Breast epithelium (tissue), 3 donors: ENCODE measurements around the gene CACNA1I.

Experiments
- POLR2A ChIP-seq: fragments of 450-650 bp; IDR thresholded peaks from one replicate; pipeline ENCODE4 v1.6.1; 2016; ENCODE audit warnings: antibody characterized with exemption, mild to moderate bottlenecking, moderate library complexity
- POLR2AphosphoS5 ChIP-seq, 3 donors: sonication (generic); formaldehyde crosslinking; IDR thresholded peaks; one replicate each; pipeline ENCODE4 v1.6.1; 2017; ENCODE audit warnings: antibody characterized with exemption in 3 of 3
- TF ChIP-seq, protein P1 (sequence below), 3 donors: fragments of 450-650 bp; IDR thresholded peaks; one replicate each; pipeline ENCODE4 v1.5.1; 2016 to 2017; ENCODE audit warnings: antibody characterized with exemption in 3 of 3, mild to moderate bottlenecking in 3 of 3, moderate library complexity in 3 of 3

DNA sequence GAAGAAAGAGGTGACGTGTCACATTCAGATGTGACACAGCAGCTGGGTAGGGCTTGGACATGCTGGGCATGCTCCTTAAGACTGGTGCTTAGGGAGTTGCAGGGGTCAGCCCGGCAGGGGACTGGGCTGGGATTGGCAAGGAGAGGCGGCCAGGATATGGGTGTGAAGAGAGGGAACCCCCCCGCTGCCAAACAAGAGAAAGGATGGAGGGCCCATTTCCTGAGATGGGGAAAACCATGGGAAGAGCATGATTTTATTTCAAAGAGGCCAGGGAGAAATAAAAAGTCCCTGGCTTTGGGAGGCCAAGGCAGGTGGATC, 44.9 kb upstream of the CACNA1I start:
- TF ChIP-seq, protein P1, sequence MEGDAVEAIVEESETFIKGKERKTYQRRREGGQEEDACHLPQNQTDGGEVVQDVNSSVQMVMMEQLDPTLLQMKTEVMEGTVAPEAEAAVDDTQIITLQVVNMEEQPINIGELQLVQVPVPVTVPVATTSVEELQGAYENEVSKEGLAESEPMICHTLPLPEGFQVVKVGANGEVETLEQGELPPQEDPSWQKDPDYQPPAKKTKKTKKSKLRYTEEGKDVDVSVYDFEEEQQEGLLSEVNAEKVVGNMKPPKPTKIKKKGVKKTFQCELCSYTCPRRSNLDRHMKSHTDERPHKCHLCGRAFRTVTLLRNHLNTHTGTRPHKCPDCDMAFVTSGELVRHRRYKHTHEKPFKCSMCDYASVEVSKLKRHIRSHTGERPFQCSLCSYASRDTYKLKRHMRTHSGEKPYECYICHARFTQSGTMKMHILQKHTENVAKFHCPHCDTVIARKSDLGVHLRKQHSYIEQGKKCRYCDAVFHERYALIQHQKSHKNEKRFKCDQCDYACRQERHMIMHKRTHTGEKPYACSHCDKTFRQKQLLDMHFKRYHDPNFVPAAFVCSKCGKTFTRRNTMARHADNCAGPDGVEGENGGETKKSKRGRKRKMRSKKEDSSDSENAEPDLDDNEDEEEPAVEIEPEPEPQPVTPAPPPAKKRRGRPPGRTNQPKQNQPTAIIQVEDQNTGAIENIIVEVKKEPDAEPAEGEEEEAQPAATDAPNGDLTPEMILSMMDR (IDR thresholded peaks at IDR 0.05), result no peak
- TF ChIP-seq POLR2A, result no peak
- TF ChIP-seq POLR2AphosphoS5 (IDR thresholded peaks at IDR 0.05), result no peak
